ENCODE data around the gene EXOC3L2.

Gene EXOC3L2

DNA sequence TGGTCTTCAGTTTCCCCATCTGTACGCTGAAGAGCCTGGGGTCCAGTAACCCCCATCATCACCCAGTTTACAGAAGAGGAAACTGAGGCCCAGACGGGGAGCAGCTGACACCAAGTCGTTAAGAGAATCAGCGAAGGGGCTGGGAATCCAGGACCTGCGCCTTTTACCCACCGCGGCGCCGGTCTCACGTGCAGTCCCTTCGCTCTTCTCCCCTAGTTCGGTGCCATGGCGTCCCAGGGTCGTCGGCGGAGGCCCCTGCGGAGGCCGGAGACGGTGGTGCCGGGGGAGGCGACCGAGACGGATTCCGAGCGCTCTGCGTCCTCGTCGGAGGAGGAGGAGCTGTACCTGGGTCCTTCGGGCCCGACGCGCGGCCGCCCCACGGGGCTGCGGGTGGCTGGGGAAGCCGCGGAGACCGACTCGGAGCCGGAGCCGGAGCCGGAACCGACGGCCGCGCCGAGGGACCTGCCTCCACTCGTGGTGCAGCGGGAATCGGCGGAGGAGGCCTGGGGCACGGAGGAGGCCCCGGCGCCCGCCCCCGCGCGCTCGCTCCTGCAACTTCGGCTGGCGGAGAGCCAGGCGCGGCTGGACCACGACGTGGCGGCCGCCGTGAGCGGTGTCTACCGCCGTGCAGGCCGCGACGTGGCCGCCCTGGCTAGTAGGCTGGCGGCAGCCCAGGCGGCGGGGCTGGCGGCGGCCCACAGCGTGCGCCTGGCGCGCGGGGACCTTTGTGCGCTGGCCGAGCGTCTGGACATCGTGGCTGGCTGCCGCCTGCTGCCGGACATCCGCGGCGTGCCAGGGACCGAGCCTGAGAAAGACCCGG, 65.9 kb downstream of the EXOC3L2 start:
- DNase-seq (ENCODE audit: low spot score): no peak

DNA sequence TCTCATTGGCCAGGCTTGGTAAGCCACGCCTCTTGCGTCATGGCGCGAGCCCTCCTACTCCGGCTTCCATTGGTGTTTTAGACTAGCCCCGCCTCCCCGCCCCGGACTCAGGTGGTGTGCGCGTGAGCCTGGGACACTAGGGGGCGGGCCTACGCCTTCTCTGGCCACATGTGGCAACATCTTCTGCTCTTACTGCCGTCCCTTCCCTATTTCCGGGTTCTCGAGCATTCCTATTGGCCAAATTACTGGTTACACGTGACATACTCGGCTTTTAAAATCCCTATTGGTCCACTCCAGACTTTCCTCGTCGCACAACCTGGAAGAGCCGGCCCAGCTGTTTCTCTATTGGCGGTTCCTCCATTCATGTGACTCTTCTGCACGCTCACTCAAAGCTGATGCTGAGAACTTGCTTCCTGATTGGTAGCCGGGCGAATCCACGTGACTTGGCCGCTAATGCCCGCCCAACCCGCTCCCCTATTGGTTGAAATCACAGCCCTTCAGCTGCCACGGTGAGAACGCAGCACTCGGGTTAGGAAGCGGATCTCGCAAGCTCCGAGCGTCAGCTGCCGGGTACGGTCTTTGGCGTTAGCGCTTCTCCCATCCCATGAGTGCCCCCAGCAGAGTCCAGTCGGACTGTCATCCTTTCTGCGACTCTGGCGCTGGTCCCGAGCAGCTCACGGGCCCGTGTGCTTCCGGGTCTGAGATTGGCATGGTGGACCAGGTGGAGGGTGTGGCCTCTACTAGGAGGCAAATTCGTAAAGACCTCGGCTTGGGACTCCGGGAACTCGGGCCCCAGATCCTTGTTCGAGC, 66.7 kb downstream of the EXOC3L2 start, which contains the start of gene BLOC1S3:
Gene BLOC1S3 (plus strand): TSS at position 523 of the 810 bp plus-strand sequence. CDS start 513 bp downstream, outside the sequence.
- peak; percentile 98 for DNase-seq (ENCODE audit: low spot score)

DNA sequence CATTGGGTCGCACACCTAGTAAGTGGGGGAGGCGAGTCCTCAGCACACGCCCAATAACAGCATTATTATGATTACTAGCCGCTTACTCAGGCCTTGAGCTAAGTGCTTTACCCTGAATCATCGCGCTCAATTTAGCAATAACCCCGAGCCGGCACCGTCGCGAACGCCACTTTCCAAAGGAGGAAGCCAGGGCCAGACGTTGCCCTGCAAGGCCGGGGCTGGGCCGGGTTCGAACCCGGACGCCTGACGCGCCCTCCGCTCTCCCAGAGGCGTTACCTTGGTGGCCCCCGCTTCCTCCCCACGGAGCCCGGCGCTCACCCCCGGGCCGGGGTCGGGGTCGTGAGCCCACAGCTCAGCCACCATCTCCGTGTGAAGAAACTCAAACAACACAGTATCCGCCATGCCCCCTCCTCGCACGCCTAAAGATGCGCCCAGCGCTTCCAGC, 67.4 kb downstream of the EXOC3L2 start, which contains the start of gene TRAPPC6A:
Gene TRAPPC6A (minus strand): TSS at position 421 of the 445 bp plus-strand sequence. CDS start 19 bp downstream, at position 402.
- DNase-seq (ENCODE audit: low spot score): peak; percentile 60

DNA sequence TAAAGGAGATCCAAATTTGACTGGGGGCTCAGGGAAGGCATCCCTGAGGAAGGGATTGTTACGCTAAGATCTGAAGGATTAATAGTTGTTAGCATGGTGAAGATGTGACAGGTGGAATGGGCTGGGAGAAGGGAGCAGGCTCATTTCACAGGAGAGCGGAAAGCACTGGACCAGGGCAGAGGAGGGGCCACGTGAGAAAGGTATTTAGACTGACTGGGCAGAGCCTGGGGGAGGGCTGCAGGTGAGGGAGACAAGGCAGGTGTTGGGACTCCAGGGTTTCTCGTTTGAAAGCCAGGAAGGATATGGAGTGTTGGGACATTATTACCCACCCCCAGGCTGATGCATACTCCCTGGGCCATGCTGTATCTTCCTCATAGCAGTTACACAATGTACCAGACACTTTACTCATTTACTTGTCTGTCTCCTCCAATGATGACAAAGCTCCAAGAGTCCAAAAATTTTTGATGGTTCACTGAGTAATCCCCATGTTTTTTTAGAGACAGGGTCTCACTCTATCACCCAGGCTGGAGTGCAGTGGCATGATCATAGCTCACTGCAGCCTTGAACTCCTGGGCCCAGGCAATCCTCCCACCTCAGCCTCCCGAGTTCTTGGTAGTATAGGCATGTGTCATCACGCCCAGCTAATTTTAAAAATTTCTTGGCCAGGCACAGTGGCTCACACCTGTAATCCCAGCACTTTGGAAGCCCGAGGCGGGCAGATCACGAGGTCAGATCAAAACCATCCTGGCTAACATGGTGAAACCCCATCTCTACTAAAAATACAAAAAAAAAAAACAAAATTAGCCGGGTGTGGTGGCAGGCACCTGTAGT, 69.5 kb downstream of the EXOC3L2 start:
- DNase-seq (ENCODE audit: low spot score): no peak

DNA sequence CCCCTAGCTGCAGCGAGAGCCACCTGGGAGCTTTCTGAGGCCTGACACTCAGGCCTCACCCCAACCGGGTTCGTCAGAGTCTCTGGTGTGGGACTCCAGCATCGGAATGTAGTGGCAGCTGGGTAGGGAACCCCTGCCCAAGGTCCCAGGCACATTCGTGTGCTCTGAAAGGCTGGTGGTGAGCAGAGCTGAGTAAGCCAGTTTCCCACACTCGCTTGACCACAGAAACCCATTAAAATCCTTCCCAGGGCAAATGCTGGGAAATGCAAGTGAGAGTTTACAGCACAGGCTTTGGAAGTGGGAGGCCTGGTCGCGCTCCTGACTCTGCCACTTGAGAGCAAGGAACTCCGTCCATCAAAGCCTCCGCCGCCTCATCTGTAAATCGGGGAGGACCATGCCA, 71.4 kb downstream of the EXOC3L2 start:
- peak; percentile 17 for DNase-seq (ENCODE audit: low spot score)

DNA sequence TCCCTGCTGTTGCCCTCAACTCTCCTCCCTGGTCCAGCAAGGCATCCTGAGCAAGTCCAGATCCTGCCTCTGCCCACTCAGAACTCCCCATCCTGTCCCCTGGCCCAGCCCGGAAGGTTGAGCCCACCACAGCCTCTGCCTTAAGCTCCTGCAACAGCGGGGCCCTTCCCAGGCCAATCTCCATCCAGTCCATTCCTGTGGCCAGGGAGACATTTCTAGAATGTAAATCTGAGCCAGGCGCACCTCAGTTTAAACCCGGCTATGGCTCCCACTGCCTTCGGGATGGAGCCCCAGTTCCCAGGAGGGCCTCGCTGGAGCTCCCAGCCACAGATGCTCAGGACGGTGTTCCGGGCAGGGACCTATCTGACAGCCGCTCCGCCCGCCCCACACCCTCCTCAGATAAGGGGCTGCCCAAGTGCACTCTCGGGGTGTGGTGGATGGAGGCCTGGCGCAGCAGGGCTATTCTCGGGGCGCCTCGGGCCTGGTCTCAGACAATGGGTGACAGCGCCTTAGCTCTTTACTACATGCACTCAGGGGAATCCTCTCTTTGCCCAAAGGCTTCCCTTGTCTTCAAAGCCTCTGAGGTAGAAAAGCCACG, 72.5 kb downstream of the EXOC3L2 start:
- DNase-seq (ENCODE audit: low spot score): no peak

DNA sequence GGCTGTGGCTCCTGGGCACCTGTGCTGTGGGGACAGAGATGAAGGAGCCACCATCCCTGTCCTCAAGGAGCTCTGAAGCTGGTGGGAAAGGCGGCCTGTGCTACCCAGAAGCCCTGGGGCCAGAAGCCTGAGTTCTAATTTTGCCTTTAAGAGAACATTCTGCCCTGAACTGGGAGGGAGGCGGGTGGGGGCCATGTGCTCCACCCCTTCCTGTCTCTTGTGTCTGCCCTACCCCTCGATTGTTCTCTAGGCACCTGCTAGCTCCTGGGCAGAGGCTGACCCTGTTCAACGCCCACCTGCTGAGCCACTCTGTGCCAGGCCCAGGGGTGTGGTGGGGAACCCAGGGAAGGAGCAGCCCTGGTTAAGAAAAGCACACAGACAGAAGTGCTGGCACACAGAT, 73.0 kb downstream of the EXOC3L2 start:
- no peak for DNase-seq (ENCODE audit: low spot score)

DNA sequence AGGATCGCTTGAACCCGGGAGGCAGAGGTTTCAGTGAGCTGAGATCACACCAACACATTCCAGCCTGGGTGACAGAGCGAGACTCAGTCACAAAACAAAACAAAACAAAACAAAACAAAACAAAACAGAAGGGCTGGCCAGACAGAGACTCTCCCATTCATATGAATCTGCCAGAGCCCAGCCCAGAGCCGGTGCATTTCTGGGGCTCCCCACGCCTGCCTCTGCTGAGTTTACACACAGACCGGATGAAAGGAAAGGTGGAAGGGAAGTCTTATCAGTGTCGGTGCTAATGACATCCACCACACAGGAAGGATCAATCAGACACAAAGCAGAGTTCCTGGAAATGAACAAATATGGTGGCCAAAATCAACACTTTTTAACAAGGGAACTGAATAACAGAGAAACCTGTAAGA, 74.0 kb downstream of the EXOC3L2 start:
- DNase-seq (ENCODE audit: low spot score): no peak

DNA sequence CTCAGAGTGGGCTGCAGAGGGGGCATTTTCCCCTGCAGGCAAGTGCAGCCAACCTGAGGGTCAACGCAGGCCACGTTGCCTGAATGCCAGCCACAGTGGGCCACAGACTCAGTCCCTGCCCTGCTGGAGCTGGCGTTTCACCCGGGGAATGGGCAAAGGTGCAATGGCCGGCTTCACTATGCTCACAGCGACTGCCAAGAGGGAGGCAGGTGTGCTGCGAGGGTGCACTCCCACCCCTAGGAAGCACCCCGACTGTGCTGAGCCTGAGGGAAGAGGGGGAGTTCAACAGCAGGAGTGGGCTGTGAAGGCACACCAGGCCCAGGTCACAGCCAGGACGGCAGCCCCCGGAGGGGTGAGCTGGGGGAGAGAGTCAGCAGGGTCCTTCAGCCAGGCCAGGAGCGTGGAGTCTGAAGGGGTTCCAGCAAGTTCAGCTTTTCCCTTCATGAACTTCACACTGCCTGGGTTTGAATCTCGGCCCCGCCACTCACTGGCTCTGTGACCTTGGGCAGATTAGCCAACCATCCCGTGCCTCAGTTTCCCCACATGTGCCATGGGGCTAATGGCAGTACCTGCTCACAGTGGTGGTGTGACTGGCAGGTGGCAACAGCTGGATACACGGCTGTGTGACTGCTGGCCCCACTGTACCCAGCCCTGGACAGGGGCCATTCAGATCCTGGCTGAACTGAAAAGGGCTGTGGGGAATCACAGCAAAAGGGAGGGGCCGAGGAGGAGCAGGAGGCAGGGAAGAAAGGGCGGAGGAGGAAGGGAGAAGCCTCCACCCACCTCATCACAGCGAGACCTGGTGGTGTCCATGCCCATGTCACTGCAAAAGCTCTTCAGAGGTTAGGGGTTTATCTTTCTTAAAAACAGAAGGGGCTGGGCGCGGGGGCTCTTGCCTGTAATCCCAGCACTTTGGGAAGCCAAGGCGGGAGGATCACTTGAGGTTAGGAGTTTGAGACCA, 74.8 kb downstream of the EXOC3L2 start:
- no peak for DNase-seq (ENCODE audit: low spot score)

DNA sequence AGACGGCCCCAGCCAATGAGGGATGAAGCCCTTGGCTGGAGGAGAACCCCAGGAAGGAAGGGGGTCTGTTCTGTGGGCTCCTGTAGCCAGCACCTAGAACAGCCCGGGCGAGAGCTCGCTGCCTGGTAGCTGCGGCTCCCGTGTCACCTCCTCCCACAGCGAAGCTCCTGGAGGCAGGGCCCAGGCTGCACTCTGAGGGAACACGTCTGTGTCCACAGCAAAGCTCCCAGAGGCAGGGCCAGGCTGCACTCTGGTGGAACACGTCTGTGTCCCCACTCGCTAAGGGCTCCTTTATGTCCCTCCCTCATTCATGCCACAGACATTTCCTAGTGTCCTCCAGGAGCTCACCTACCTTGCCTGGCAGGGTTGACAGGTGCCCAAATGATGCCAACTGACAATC, 75.6 kb downstream of the EXOC3L2 start:
- DNase-seq (ENCODE audit: low spot score): no peak

DNA sequence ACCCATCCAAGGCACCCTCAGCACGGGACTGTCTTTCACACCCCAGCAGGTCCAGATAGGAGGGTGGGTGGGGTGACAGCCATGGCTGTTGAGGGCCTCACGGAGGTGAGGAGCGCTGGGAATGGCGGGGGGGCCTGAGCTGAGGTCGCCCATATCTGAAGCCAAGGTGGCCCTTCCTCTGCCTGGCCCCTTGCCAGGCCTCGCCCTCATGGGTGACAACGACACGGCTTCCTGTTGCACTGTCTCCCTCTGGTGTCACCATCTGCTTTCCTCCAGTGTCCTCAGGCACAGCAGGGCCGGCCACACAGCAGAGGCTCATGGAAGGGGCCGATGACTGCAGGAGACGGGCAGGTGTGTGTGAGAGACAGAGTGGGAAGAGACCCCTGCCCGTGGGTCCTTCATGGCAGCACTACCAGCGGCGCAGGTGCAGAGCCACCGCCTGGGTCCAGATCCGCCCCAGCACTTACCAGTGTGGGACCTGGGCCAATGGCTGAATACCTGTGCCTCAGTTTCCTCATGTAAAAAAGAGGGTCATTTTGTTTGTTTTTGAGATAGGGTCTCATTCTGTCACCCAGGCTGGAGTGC, 76.3 kb downstream of the EXOC3L2 start:
- DNase-seq (ENCODE audit: low spot score): no peak

DNA sequence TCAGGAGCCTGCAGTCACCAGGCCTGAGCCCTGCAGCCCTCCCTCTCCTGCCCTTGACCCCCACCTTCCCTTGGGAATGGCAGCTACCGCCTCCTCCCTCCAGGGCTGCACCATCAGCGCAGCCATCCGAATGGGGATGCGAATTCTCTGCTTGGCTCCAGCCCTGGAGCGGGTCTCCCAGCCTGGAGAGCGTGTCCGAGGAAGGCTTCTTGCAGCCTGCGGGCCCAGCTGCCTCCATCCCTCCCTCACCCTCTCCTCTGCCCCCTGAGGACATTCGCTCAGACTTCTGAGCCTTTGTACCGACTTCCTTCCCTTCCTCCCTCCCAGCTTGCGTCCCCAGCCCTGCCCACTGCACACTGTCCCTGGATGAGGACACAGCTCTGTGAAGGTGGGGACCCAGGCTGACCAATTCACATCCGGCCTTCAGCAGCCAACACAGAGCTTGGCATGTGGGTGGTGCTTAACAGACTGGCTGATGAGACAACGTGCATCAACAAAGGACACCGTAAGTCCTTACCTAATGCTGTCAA, 78.4 kb downstream of the EXOC3L2 start:
- no peak for DNase-seq (ENCODE audit: low spot score)

DNA sequence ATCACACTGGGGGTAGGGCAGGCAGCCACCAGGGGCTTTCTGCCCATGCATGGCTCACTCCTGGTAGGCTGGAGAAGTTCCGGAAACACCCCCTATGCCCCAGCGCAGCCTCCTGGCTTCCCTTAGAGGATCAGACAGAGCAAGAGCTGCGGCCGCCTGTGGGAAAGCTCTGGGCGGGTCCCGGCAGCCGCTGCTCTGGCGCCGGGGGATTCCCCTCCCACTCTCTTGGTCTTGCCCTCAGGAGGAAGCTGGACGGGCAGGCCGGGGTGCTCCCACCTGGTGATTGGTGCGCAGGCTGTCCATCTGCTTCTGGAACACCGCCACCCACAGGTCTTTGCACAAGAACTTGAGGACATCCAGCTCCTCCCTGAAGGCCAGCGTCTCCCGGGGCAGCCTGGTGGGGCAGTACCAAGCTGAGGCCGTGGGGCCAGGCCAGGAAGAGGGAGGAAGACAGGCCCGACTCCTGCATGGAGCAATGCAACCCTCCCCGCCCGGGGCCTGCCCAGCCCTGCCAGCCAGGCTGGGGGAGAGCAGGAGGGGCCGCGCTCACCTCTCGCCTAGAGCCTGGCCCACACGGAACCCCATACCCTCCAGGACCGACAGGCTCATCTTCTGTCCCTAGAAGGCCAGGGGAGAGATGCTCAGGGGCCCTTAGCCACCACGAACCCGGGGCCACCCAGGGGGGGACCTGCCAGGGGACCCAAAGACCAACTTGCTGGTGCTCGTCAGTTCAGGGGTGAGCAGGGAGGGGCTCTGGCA, 80.5 kb downstream of the EXOC3L2 start:
- peak; percentile 56 for DNase-seq (ENCODE audit: low spot score)

DNA sequence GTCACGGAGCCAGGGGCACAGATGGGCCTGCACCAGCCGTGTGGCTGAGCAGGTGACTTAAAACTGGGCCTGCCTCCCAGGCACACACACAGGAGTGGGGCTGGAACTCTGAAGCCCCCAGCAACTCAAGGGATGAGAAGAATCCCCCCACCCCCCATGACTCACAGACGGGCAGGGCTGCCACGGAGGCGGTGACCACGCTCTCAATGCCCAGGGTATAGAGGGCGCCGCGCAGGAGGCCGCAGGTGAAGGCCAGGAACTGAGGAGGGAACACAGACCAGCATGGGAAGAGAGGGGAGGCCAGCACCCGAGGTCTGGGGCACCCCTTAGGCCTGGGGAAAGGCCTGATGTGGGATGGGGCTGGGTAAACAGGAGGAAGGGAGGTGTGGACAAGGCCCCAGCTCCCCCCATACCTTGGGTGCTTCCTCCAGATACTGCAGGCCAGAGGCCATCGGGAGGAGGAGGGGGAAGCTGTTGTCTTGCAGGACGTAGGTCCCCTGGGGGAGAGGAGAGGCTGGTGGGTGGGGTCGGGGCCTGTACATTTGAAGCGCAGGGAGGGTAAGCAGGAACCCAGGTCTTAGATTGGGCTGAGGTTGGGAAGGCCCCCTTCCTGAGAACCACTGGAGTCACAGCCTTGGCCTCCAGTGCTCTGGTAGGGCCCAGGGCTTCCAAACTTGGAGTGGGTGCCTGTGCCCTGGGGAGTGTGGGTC, 81.3 kb downstream of the EXOC3L2 start:
- DNase-seq (ENCODE audit: low spot score): no peak

DNA sequence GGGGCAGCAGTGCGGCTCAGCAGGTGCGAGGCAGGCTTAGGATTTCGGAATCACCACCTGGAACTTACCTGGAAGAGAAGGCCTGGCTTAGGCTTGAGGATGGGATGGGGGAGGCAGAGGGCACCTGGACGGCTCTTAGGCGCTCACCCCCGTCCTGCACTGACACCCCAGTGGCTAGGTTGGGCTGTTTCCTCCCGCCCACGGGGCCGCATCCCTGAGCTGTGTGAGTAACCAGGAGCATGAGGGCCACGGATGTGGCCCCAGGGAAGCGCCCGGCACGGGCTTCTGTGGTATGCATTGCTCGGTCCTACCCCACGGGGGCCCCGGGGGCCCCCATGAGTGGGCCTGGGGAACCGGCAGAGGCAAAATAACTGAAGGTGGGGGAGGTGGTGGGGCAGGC, 82.1 kb downstream of the EXOC3L2 start:
- DNase-seq (ENCODE audit: low spot score): no peak

DNA sequence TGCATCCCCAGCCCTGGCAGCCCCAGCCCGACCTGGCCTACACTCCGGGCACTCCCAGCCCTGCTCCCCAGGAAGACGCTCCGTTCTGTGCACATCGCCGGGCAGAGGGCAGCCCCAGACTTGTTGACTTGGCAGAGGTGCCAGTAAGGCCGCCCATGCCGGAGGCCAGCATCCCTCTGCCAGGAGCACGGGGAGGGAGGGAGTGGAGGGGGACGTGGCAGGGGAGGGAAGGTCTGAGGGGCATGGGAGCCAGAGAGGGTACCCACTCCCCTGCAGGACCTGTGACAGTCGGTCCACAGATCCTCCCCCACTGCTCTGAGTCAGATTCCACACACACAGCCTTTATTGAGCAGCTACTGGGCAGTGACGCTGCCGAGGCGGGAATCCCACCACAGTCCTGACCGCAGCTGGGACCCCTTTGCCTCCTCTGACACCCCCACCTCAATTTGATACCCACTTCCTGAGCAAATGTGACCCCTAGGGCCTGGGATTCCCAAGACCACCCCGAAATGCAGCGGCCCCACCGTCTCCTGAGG, 82.5 kb downstream of the EXOC3L2 start:
- no peak for DNase-seq (ENCODE audit: low spot score)

All from AG08395 (cell line).